Skeletal muscle tissue (tissue), 4 donors: Measurements from ENCODE around the gene PLA2G12A. TPM values are rescaled to one million over a fixed set of nuclear protein-coding genes. Genes with fewer than 3 reads are reported as not detected.

ENCODE experiments used
- H3K27ac ChIP-seq: one replicate; pipeline ENCODE4 v1.7.0; 2013; ENCODE audit warnings: mild to moderate bottlenecking, low read depth, low read length, inconsistent platforms
- H3K27me3 ChIP-seq, 3 donors: one replicate each; pipeline ENCODE4 v1.7.0; 2013; ENCODE audit warnings: low read length in 3 of 3; ENCODE audit not compliant: control insufficient read depth in 3 of 3, insufficient read depth in 3 of 3
- H3K36me3 ChIP-seq, 3 donors: one replicate each; pipeline ENCODE4 v1.7.0; 2013; ENCODE audit warnings: low read length in 3 of 3; ENCODE audit not compliant: control insufficient read depth in 3 of 3, insufficient read depth in 3 of 3
- H3K4me1 ChIP-seq, 3 donors: one replicate each; pipeline ENCODE4 v1.7.0; 2013; ENCODE audit warnings: low read length in 3 of 3, mild to moderate bottlenecking in 3 of 3; ENCODE audit not compliant: control insufficient read depth in 3 of 3, insufficient read depth in 3 of 3
- H3K4me3 ChIP-seq, 3 donors: one replicate each; pipeline ENCODE4 v1.7.0; 2013; ENCODE audit warnings: low read length in 3 of 3
- H3K9ac ChIP-seq, 3 donors: one replicate each; pipeline ENCODE4 v1.7.0; 2013; ENCODE audit warnings: low read length in 3 of 3, mild to moderate bottlenecking in 3 of 3, moderate library complexity in 2 of 3, low read depth in 1 of 3
- H3K9me3 ChIP-seq, 3 donors: one replicate each; pipeline ENCODE4 v1.7.0; 2013; ENCODE audit warnings: low read length in 3 of 3; ENCODE audit not compliant: control insufficient read depth in 3 of 3
- total RNA-seq: library from RNA; depleted of rRNA; stranded (reverse); fragments of >200 nt; gene quantifications from one replicate; pipeline ENCODE4 v1.2.3, GENCODE V29; 2014
- donor health status: Osteomylitis.

Gene PLA2G12A
- 5.2 TPM for total RNA-seq

DNA sequence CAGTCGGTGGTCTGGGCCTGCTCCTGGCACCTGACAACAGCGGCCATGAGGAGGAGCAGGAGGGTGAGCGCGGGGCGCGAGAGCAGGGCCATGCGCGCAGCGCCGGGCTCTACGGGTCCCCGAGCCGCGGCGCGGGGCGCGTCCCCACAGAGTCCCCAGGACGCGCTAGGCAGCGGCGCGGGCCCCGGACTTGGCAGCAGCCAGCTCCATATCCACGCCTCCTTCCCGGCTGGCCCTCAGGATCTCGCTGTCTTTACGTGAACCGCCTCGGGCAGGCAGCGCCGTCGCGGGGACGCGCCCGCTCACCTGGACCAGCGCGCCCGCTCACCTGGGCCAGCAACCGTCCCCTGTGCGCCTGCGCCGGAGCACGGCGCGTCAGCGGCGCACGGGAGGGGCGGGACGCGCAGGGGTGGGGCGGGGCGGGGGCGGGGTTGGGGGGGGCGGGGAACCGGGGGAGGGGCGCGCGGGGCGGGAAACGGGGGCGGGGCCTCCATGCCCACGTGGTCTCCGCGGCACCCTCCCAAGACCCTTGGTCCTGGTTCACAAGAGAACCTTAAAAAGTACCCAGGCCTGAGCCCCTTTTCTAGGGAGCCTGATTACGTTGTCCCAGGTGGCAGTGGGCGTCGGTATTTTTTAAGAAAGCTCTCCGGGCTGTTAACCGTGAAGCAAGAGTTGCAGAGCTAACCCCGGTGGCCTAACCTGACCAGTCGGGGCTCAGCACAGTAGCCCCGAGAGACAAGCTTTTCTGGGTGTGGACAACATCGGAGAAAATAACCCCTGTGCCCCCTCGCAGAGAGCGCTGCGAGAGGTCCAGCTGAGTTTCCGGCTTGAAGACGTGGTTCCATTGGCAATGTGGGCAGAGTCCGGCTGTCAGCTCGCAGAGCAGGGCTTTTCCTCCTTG, at the start of gene PLA2G12A:
PLA2G12A (minus strand) TSS at position 353 of the 901 bp plus-strand sequence; CDS start at position 92, 261 bp downstream.
- H3K9ac ChIP-seq = peak within 1 kb of the TSS; percentile 88 to 96 (median 91)
- no peaks in the 10 kb centered on the region for H3K36me3 ChIP-seq
- H3K4me3 ChIP-seq = peak within 1 kb of the TSS; percentile 90 to 92 (median 91)
- H3K27me3 ChIP-seq = no peaks in the 10 kb centered on the region
- H3K27ac ChIP-seq = peak within 1 kb of the TSS; percentile 91
- H3K9me3 ChIP-seq = no peaks in the 10 kb centered on the region
- H3K4me1 ChIP-seq = peaks cover 7 to 17% (median 8%) of the 10 kb centered on the region in 3 donors

GRCh38 chr4:109764789-109765402, 35.0 kb upstream of the PLA2G12A start:
- Histone ChIP-seq H3K27me3 (peaks cover 0 to 4% (median 0%) of the 10 kb centered on the region in 3 donors), H3K36me3 (no peaks in the 10 kb centered on the region), H3K4me3 (no peak overlapping the region), H3K4me1 (no peaks in the 10 kb centered on the region), H3K9ac (no peak overlapping the region), H3K27ac (no peak overlapping the region), H3K9me3 (no peaks in the 10 kb centered on the region)

- H3K9me3 ChIP-seq = no peaks in the 10 kb centered on the region
- no peak overlapping the region for H3K4me3 ChIP-seq
- H3K27ac ChIP-seq = no peak overlapping the region
- no peaks in the 10 kb centered on the region for H3K4me1 ChIP-seq
- no peaks in the 10 kb centered on the region for H3K36me3 ChIP-seq
- no peak overlapping the region for H3K9ac ChIP-seq
- H3K27me3 ChIP-seq = peaks cover 0 to 1% (median 0%) of the 10 kb centered on the region in 3 donors
These were observed 34.5 kb upstream of the PLA2G12A start for GRCh38 chr4:109764376-109764775.

- H3K27ac ChIP-seq = no peak overlapping the region
These were observed 30.8 kb upstream of the PLA2G12A start for GRCh38 chr4:109760682-109761081.

GRCh38 chr4:109755656-109756055, 25.8 kb upstream of the PLA2G12A start:
- Histone ChIP-seq H3K9me3 (no peaks in the 10 kb centered on the region), H3K27me3 (no peaks in the 10 kb centered on the region), H3K36me3 (no peaks in the 10 kb centered on the region), H3K9ac (no peak overlapping the region), H3K27ac (no peak overlapping the region), H3K4me3 (no peak overlapping the region), H3K4me1 (no peaks in the 10 kb centered on the region)

More at GRCh38 chr4:109760682-109761081, 30.8 kb upstream of the PLA2G12A start:
- Histone ChIP-seq H3K4me1 (no peaks in the 10 kb centered on the region), H3K9me3 (no peaks in the 10 kb centered on the region), H3K36me3 (no peaks in the 10 kb centered on the region), H3K4me3 (no peak overlapping the region), H3K27me3 (no peaks in the 10 kb centered on the region), H3K9ac (no peak overlapping the region)

DNA sequence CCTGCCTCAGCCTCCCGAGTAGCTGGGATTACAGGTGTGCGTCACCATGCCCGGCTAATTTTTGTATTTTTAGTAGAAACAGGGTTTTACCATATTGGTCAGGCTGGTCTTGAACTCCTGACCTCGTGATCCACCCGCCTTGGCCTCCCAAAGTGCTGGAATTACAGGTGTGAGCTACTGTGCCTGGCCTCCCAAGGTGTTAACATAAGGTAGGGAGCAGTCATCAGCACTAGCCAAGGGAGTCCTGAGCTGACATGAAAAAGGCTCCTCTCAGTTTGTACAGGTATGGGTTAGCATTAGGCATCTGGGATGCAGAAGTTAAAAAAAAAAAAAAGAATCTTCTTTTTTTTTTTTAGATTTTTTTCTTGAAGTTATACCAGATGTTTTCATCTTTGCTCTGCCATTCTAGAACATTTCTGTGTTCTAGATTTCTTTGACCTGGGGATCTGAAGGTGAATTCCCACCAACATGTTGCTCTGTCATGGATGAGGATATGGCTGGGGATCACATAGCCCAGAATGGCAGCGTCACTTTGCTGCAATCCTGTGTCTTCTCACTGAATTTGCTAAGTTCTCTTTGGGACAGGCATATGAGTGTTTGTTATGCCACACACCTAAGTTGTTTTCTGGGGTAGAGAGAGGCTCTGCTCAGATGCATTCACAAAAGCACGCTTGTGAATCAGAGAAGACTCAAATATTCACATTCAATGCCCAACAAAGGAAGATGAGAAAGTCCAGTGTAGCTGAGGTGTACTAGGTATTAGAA, 24.4 kb upstream of the PLA2G12A start:
- no peaks in the 10 kb centered on the region for H3K36me3 ChIP-seq
- no peaks in the 10 kb centered on the region for H3K27me3 ChIP-seq
- no peak overlapping the region for H3K4me3 ChIP-seq
- no peak overlapping the region for H3K9ac ChIP-seq
- no peaks in the 10 kb centered on the region for H3K4me1 ChIP-seq
- H3K27ac ChIP-seq = no peak overlapping the region
- no peaks in the 10 kb centered on the region for H3K9me3 ChIP-seq

DNA sequence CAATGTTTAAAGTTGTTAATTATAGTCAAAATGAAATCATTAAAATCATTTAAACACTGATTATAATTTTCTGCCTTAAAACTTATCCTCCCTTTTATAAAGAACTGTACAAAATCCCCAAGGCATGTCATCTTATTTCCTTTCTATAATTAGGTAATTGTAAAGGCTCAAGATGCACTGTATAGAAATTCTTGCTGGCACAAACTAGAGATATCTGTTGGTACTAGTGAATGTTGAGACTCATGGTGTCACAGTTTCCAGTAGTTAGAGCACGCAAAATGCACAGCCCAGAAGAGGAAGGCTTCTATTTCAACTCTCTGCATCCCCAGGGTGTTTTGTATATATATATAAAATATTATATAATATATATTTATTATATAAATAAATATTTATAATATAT, 22.7 kb upstream of the PLA2G12A start:
- no peaks in the 10 kb centered on the region for H3K9me3 ChIP-seq
- H3K27ac ChIP-seq = no peak overlapping the region
- H3K27me3 ChIP-seq = no peaks in the 10 kb centered on the region
- no peak overlapping the region for H3K4me3 ChIP-seq
- no peaks in the 10 kb centered on the region for H3K4me1 ChIP-seq
- no peak overlapping the region for H3K9ac ChIP-seq
- no peaks in the 10 kb centered on the region for H3K36me3 ChIP-seq

- Histone ChIP-seq H3K4me1 (no peaks in the 10 kb centered on the region), H3K9me3 (no peaks in the 10 kb centered on the region), H3K27ac (no peak overlapping the region), H3K4me3 (no peak overlapping the region), H3K27me3 (no peaks in the 10 kb centered on the region), H3K36me3 (no peaks in the 10 kb centered on the region), H3K9ac (no peak overlapping the region)
These were observed 22.0 kb upstream of the PLA2G12A start for GRCh38 chr4:109751852-109752251.

DNA sequence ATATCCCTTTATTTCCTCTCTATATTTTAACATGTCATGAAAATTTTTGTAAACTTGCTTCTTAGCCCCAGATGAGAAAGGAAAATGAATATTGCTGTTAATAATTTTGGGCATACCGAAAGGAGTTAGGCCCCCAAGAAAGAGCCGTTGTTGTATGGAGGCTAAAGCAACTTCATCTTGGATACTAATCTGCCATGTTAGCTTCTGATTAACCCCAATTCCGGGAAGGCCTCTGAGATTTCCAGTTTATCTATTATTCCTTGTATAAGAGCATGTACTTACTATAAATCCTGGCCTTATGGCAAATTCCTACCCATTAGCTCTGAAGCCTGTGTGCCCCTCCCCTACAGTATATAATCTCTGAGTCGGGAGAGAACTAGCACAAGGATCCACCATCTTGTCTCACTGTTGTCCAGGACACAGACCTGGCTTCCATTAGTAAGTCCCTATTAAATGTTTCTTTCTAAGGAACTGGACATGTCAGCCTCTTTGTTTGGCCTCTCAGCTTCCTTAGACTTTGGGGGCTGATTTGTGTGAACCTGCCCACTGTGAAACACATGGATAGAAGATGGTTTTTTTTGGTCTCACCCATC, 20.9 kb upstream of the PLA2G12A start:
- no peaks in the 10 kb centered on the region for H3K9me3 ChIP-seq
- no peaks in the 10 kb centered on the region for H3K27me3 ChIP-seq
- H3K9ac ChIP-seq = no peak overlapping the region
- no peak overlapping the region for H3K4me3 ChIP-seq
- H3K4me1 ChIP-seq = no peaks in the 10 kb centered on the region
- no peak overlapping the region for H3K27ac ChIP-seq
- H3K36me3 ChIP-seq = no peaks in the 10 kb centered on the region
